Caco-2 (cell line): ENCODE results near the gene FHAD1. TPM values are rescaled to one million over a fixed set of nuclear protein-coding genes. Genes with fewer than 3 reads are reported as not detected.

Experiments
- BruUV-seq: library from RNA; stranded (reverse); fragments of 400-500 nt; replicated peaks from 2 replicates; lab custom pipeline; 2021; lab: Mats Ljungman, UMichigan
- CTCF ChIA-PET: fragments of 300-600 bp; sonication (Branson Sonifier 250); formaldehyde crosslinking; loops from one replicate; lab custom pipeline; 2022; ENCODE audit warnings: antibody characterized with exemption; lab: Charles Lee
- POLR2A ChIA-PET: fragments of 300-600 bp; sonication (Branson Sonifier 250); formaldehyde crosslinking; loops from one replicate; lab custom pipeline; 2022; ENCODE audit warnings: antibody characterized with exemption; lab: Charles Lee
- DNase-seq, 2 experiments: peaks; one replicate each; pipeline versions ENCODE4 v3.0.0 to v3.0.0-alpha.2; 2020 to 2022
- H3K27me3 ChIP-seq: replicated peaks from 2 replicates; pipeline ENCODE4 v1.6.0; 2011; ENCODE audit warnings: low read length; ENCODE audit not compliant: control insufficient read depth, insufficient read depth
- H3K36me3 ChIP-seq: 2 replicates; pipeline ENCODE4 v1.5.1; 2011; ENCODE audit warnings: low read length; ENCODE audit not compliant: control insufficient read depth, insufficient read depth
- H3K4me1 ChIP-seq: fragments of 250-450 bp; sonication (Bioruptor Pico); 2 replicates; pipeline ENCODE4 v1.5.1; 2020; ENCODE audit warnings: mild to moderate bottlenecking
- H3K4me3 ChIP-seq: 2 replicates; pipeline ENCODE4 v1.5.1; 2011; ENCODE audit warnings: low read depth, mild to moderate bottlenecking, control low read depth, low read length
- H3K9me3 ChIP-seq: fragments of 250-450 bp; sonication (Bioruptor Pico); 2 replicates; pipeline ENCODE4 v1.5.1; 2020; ENCODE audit warnings: mild to moderate bottlenecking, moderate library complexity
- H3K27ac Mint-ChIP-seq: one replicate; pipeline ENCODE4 v1.8.0; 2022; ENCODE audit warnings: mixed read lengths; ENCODE audit not compliant: unreplicated experiment
- H3K27me3 Mint-ChIP-seq: one replicate; pipeline ENCODE4 v1.8.0; 2022; ENCODE audit warnings: mixed read lengths; ENCODE audit not compliant: insufficient read depth, unreplicated experiment
- H3K36me3 Mint-ChIP-seq: one replicate; pipeline ENCODE4 v1.8.0; 2022; ENCODE audit warnings: mild to moderate bottlenecking, mixed read lengths; ENCODE audit not compliant: insufficient read depth, unreplicated experiment
- H3K4me1 Mint-ChIP-seq: one replicate; pipeline ENCODE4 v1.8.0; 2022; ENCODE audit warnings: low read depth, mixed read lengths; ENCODE audit not compliant: unreplicated experiment
- H3K4me3 Mint-ChIP-seq: one replicate; pipeline ENCODE4 v1.8.0; 2022; ENCODE audit warnings: mild to moderate bottlenecking, moderate library complexity, mixed read lengths; ENCODE audit not compliant: unreplicated experiment
- H3K9me3 Mint-ChIP-seq: one replicate; pipeline ENCODE4 v1.8.0; 2022; ENCODE audit warnings: mixed read lengths; ENCODE audit not compliant: unreplicated experiment
- intact Hi-C: fragments of 100-400 bp; cut with micrococcal nuclease; formaldehyde crosslinking; loops from one replicate; pipeline ENCODE4 v1.10.0; 2022; ENCODE audit not compliant: unreplicated experiment
- total RNA-seq: library from RNA; stranded (reverse); gene quantifications from 2 replicates; pipeline ENCODE4 v1.2.3, GENCODE V29; 2022
- TF ChIP-seq, protein P1 (sequence below), 2 experiments: fragments of 200-600 bp in 1 of 2; IDR thresholded peaks; 1 replicate in 1 of 2; 2 replicates in 1 of 2; pipeline versions ENCODE4 v1.5.1 to v1.8.0; 2011 to 2022; ENCODE audit warnings: antibody characterized with exemption in 1 of 2, control low read depth in 1 of 2, inconsistent platforms in 1 of 2, low read depth in 1 of 2, low read length in 1 of 2, mild to moderate bottlenecking in 1 of 2, moderate library complexity in 1 of 2; ENCODE audit not compliant: insufficient read depth in 1 of 2, severe bottlenecking in 1 of 2, unreplicated experiment in 1 of 2

Gene FHAD1
- total RNA-seq, 1 experiment from 2014 or later, result 0.18 TPM

- no peak for DNase-seq
- Histone ChIP-seq H3K36me3 (no peaks in the 10 kb centered on the region; the same call in 1 of the 2 replicates), H3K4me3 (no peak overlapping the region), H3K4me1 (no peaks in the 10 kb centered on the region), H3K9me3 (no peaks in the 10 kb centered on the region), H3K27me3 (no peaks in the 10 kb centered on the region)
- Mint-ChIP-seq H3K9me3 (no peaks in the 10 kb centered on the region), H3K27ac (no peak overlapping the region), H3K27me3 (no peaks in the 10 kb centered on the region), H3K4me3 (no peak overlapping the region), H3K36me3 (peaks cover 22% of the 10 kb centered on the region), H3K4me1 (peaks cover 9% of the 10 kb centered on the region)
- TF ChIP-seq, protein P1, sequence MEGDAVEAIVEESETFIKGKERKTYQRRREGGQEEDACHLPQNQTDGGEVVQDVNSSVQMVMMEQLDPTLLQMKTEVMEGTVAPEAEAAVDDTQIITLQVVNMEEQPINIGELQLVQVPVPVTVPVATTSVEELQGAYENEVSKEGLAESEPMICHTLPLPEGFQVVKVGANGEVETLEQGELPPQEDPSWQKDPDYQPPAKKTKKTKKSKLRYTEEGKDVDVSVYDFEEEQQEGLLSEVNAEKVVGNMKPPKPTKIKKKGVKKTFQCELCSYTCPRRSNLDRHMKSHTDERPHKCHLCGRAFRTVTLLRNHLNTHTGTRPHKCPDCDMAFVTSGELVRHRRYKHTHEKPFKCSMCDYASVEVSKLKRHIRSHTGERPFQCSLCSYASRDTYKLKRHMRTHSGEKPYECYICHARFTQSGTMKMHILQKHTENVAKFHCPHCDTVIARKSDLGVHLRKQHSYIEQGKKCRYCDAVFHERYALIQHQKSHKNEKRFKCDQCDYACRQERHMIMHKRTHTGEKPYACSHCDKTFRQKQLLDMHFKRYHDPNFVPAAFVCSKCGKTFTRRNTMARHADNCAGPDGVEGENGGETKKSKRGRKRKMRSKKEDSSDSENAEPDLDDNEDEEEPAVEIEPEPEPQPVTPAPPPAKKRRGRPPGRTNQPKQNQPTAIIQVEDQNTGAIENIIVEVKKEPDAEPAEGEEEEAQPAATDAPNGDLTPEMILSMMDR (IDR thresholded peaks at IDR 0.05; ENCODE audit: insufficient read depth in 1 of 2, low read depth in 1 of 2, low read length in 1 of 2, severe bottlenecking in 1 of 2, unreplicated experiment in 1 of 2), result no peak
- CTCF ChIA-PET, result interaction anchor here (0.9 kb wide), 1 partner anchor 13 kb away, joined by 3 read pairs; no protein-coding TSS in a partner anchor
- intact Hi-C loops, result no loop called here
- BruUV-seq, result no TSS peak
- POLR2A ChIA-PET, result no interaction called here
Observed at GRCh38 chr1:15207829-15208429, 39.1 kb upstream of the FHAD1 start.

- Mint-ChIP-seq H3K36me3 (peaks cover 27% of the 10 kb centered on the region), H3K9me3 (no peaks in the 10 kb centered on the region), H3K27me3 (no peaks in the 10 kb centered on the region), H3K27ac (no peak overlapping the region), H3K4me3 (no peak overlapping the region), H3K4me1 (peaks cover 9% of the 10 kb centered on the region)
- ChIA-PET CTCF (no interaction called here), POLR2A (no interaction called here)
- Histone ChIP-seq H3K4me3 (no peak overlapping the region), H3K36me3 (no peaks in the 10 kb centered on the region), H3K4me1 (no peaks in the 10 kb centered on the region), H3K27me3 (no peaks in the 10 kb centered on the region), H3K9me3 (no peaks in the 10 kb centered on the region)
- DNase-seq, result no peak
- TF ChIP-seq, protein P1 (IDR thresholded peaks at IDR 0.05; ENCODE audit: insufficient read depth in 1 of 2, low read depth in 1 of 2, low read length in 1 of 2, severe bottlenecking in 1 of 2, unreplicated experiment in 1 of 2), result no peak
- no TSS peak for BruUV-seq
- intact Hi-C loops, result no loop called here
Observed at GRCh38 chr1:15210651-15211375, 36.2 kb upstream of the FHAD1 start.

DNA sequence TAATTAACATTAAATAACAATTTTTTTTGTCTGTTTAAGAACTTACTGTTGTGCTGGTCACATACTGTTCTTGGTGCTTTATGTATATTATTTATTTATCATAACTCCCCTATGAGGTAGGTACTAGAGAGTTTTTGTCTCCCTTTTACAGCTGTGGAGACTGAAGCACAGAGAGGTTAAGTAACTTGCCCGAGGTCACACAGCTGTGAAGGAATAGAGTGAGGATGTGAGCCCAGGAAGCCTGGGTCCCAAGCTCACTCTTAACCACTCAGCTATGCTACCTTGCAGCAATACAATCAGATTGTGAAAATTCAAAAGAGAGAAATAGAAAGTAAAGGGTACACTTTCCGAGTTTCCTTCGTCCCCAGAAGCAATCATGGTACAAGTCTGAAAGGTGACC, 35.6 kb upstream of the FHAD1 start:
- ChIA-PET CTCF (no interaction called here), POLR2A (no interaction called here)
- DNase-seq, result no peak
- Mint-ChIP-seq H3K27ac (no peak overlapping the region), H3K4me1 (peaks cover 9% of the 10 kb centered on the region), H3K27me3 (no peaks in the 10 kb centered on the region), H3K36me3 (peaks cover 28% of the 10 kb centered on the region), H3K4me3 (no peak overlapping the region), H3K9me3 (no peaks in the 10 kb centered on the region)
- Histone ChIP-seq H3K9me3 (no peaks in the 10 kb centered on the region), H3K27me3 (no peaks in the 10 kb centered on the region), H3K4me3 (no peak overlapping the region), H3K4me1 (no peaks in the 10 kb centered on the region), H3K36me3 (no peaks in the 10 kb centered on the region)
- intact Hi-C loops, result no loop called here
- no TSS peak for BruUV-seq
- TF ChIP-seq, protein P1 (IDR thresholded peaks at IDR 0.05; ENCODE audit: insufficient read depth in 1 of 2, low read depth in 1 of 2, low read length in 1 of 2, severe bottlenecking in 1 of 2, unreplicated experiment in 1 of 2), result no peak
